ENCODE results near the gene RNF125. TPM values are rescaled to one million over a fixed set of nuclear protein-coding genes. Genes with fewer than 3 reads are reported as not detected.

RNF125 gene
- polyA plus RNA-seq, 3 donors = 17.3 to 29.2 (median 26.3) TPM

GRCh38 chr18:32092422-32093101, 73.9 kb downstream of the RNF125 start:
- intact Hi-C loops (cut with micrococcal nuclease) = loop anchor here (1.0 to 10.0 kb wide), 3 partner anchors 48 to 150 kb away; partner anchors contain the start of gene TRAPPC8 (in 2 of the 2)
- Histone ChIP-seq H3K36me3 (replicated peaks in 1 of 2; ENCODE audit: control insufficient read depth in 1 of 2, insufficient read depth in 2 of 2, low read length in 2 of 2) (peaks cover 14 to 20% of the 10 kb centered on the region in 2 donors), H3K79me2 (ENCODE audit: insufficient read depth, low read length) (peaks cover 58% of the 10 kb centered on the region), H3K27me3 (ENCODE audit: control insufficient read depth in 2 of 2, insufficient read depth in 2 of 2, low read length in 2 of 2) (no peaks in the 10 kb centered on the region), H3K4me2 (replicated peaks; ENCODE audit: extremely low read depth, low read length, poor library complexity, severe bottlenecking) (peak overlapping the region; percentile 88), H3K9ac (ENCODE audit: insufficient read depth, low read length, poor library complexity, severe bottlenecking) (peak overlapping the region; percentile 96), H3K4me1 (ENCODE audit: control insufficient read depth in 1 of 2, insufficient read depth in 2 of 2, low read length in 2 of 2) (peaks cover 39 to 59% of the 10 kb centered on the region in 2 donors), H3K9me3 (replicated peaks in 1 of 2; ENCODE audit: control insufficient read depth in 1 of 2, insufficient read depth in 1 of 2, low read length in 2 of 2) (no peaks in the 10 kb centered on the region), H3K27ac (ENCODE audit: low read depth in 1 of 2, low read length in 2 of 2) (peak overlapping the region; percentile 96 to 100), H4K20me1 (ENCODE audit: insufficient read depth, low read length) (peaks cover 50% of the 10 kb centered on the region), H3K4me3 (replicated peaks in 1 of 3; ENCODE audit: low read depth in 2 of 3, low read length in 3 of 3) (peak overlapping the region; percentile 88 to 96 (median 91)), H2AFZ (ENCODE audit: insufficient read depth, low read depth, low read length, poor library complexity, severe bottlenecking) (peak overlapping the region; percentile 89)
- under 1% methylated on average over 51 of the region's 77 CpGs for WGBS (ENCODE audit: insufficient coverage)
- Mint-ChIP-seq H3K36me3 (peaks cover 21 to 30% of the 10 kb centered on the region in 2 donors), H3K27ac (peak overlapping the region; percentile 97 to 99 (median 99)), H3K4me3 (peak overlapping the region; percentile 98 to 99), H3K9me3 (peaks cover 0 to 2% (median 0%) of the 10 kb centered on the region in 7 donors), H3K27me3 (ENCODE audit: low read depth in 3 of 3) (peaks cover 0 to under 1% (median 0%) of the 10 kb centered on the region in 3 donors), H3K4me1 (peaks cover 42% of the 10 kb centered on the region)
- peak; percentile 93 to 98 (median 95) for DNase-seq
- TF ChIP-seq CTCF (IDR thresholded peaks at IDR 0.05) = no peak

GRCh38 chr18:32093102-32093511, 74.5 kb downstream of the RNF125 start:
- peaks cover 34 to 55% of the 10 kb centered on the region in 2 donors for H3K4me1 ChIP-seq (ENCODE audit: control insufficient read depth in 1 of 2, insufficient read depth in 2 of 2, low read length in 2 of 2)
- Mint-ChIP-seq H3K27ac (peak overlapping the region; percentile 97 to 99 (median 98)), H3K9me3 (peaks cover 0 to 2% (median 0%) of the 10 kb centered on the region in 7 donors), H3K36me3 (peaks cover 21 to 30% of the 10 kb centered on the region in 2 donors), H3K27me3 (ENCODE audit: low read depth in 3 of 3) (peaks cover 0 to 1% (median 0%) of the 10 kb centered on the region in 3 donors), H3K4me1 (peaks cover 39% of the 10 kb centered on the region), H3K4me3 (peak overlapping the region; percentile 98 to 99)
- H4K20me1 ChIP-seq (ENCODE audit: insufficient read depth, low read length) = peaks cover 56% of the 10 kb centered on the region
- H3K36me3 ChIP-seq (replicated peaks in 1 of 2; ENCODE audit: control insufficient read depth in 1 of 2, insufficient read depth in 2 of 2, low read length in 2 of 2) = peaks cover 14 to 20% of the 10 kb centered on the region in 2 donors
- peak overlapping the region; percentile 88 to 96 (median 91) for H3K4me3 ChIP-seq (replicated peaks in 1 of 3; ENCODE audit: low read depth in 2 of 3, low read length in 3 of 3)
- H3K9me3 ChIP-seq (replicated peaks in 1 of 2; ENCODE audit: control insufficient read depth in 1 of 2, insufficient read depth in 1 of 2, low read length in 2 of 2) = no peaks in the 10 kb centered on the region
- peaks cover 64% of the 10 kb centered on the region for H3K79me2 ChIP-seq (ENCODE audit: insufficient read depth, low read length)
- DNase-seq = peak; percentile 70 to 80 (median 77)
- H3K4me2 ChIP-seq (replicated peaks; ENCODE audit: extremely low read depth, low read length, poor library complexity, severe bottlenecking) = peak overlapping the region; percentile 88
- H2AFZ ChIP-seq (ENCODE audit: insufficient read depth, low read depth, low read length, poor library complexity, severe bottlenecking) = peak overlapping the region; percentile 31
- H3K27me3 ChIP-seq (ENCODE audit: control insufficient read depth in 2 of 2, insufficient read depth in 2 of 2, low read length in 2 of 2) = no peaks in the 10 kb centered on the region
- TF ChIP-seq CTCF (IDR thresholded peaks at IDR 0.05) = no peak
- intact Hi-C loops (cut with micrococcal nuclease) = loop anchor here (5.0 to 10.0 kb wide), 2 partner anchors 48 to 151 kb away; partner anchors contain the start of gene TRAPPC8 (in 1 of the 2)
- WGBS (ENCODE audit: insufficient coverage) = under 1% methylated on average over 26 of the region's 32 CpGs
- peak overlapping the region; percentile 96 for H3K9ac ChIP-seq (ENCODE audit: insufficient read depth, low read length, poor library complexity, severe bottlenecking)
- peak overlapping the region; percentile 96 to 97 for H3K27ac ChIP-seq (ENCODE audit: low read depth in 1 of 2, low read length in 2 of 2)
